Heart left ventricle (tissue), 16 donors: ENCODE results near the gene TUBB8. TPM values are rescaled to one million over a fixed set of nuclear protein-coding genes. Genes with fewer than 3 reads are reported as not detected.
A peak's percentile ranks its signal among the peaks of the same experiment; 100 is the strongest.

ENCODE experiments used
- ATAC-seq, 4 donors: fragments of 200-7000 bp; cut with Tn5 transposase; one replicate each; pipeline ENCODE4 v1.9.1; 2020 to 2022; ENCODE audit warnings: moderate library complexity in 4 of 4, mild to moderate bottlenecking in 3 of 4, moderate number of reproducible peaks in 1 of 4
- DNase-seq, 5 donors: peaks; one replicate each; pipeline ENCODE4 v3.0.0-alpha.2; 2020
- H3K27ac ChIP-seq, 12 donors: fragments of 200-600 bp; sonication (generic) in 4 of 12; one replicate each; pipeline versions ENCODE4 v1.5.0 to v1.8.0; 2016 to 2022; ENCODE audit warnings: mild to moderate bottlenecking in 2 of 12
- H3K27me3 ChIP-seq, 9 donors: fragments of 200-600 bp; sonication (generic) in 2 of 9; one replicate each; pipeline versions ENCODE4 v1.5.1 to v1.8.0; 2016 to 2022; ENCODE audit warnings: mild to moderate bottlenecking in 3 of 9
- H3K36me3 ChIP-seq, 9 donors: fragments of 200-600 bp; sonication (generic) in 2 of 9; one replicate each; pipeline versions ENCODE4 v1.5.0 to v1.8.0; 2018 to 2022; ENCODE audit warnings: mild to moderate bottlenecking in 2 of 9
- H3K4me1 ChIP-seq, 12 donors: fragments of 200-600 bp; sonication (generic) in 4 of 12; one replicate each; pipeline versions ENCODE4 v1.5.0 to v1.8.0; 2016 to 2022; ENCODE audit warnings: mild to moderate bottlenecking in 3 of 12
- H3K4me3 ChIP-seq, 12 donors: fragments of 200-600 bp; sonication (generic) in 4 of 12; one replicate each; pipeline versions ENCODE4 v1.5.0 to v1.8.0; 2017 to 2022; ENCODE audit warnings: mild to moderate bottlenecking in 9 of 12, moderate library complexity in 4 of 12
- H3K9me3 ChIP-seq, 12 donors: fragments of 200-600 bp; sonication (generic) in 4 of 12; one replicate each; pipeline versions ENCODE4 v1.5.0 to v1.8.0; 2016 to 2022; ENCODE audit warnings: mild to moderate bottlenecking in 1 of 12
- POLR2A ChIP-seq, 2 donors: fragments of 450-650 bp; IDR thresholded peaks; one replicate each; pipeline ENCODE4 v1.6.1; 2017; ENCODE audit warnings: antibody characterized with exemption in 2 of 2, mild to moderate bottlenecking in 2 of 2, moderate library complexity in 2 of 2
- WGBS, 4 donors: extraction: QIAGEN DNeasy Blood & Tissue Kit in 2 of 4; methylation state at CpG; one replicate each; pipeline versions ENCODE4 v1.1.5 to v1.1.7; 2013 to 2018; 5-methylcytosine and 5-hydroxymethylcytosine counted together
- intact Hi-C, 10 donors: fragments of 100-400 bp; cut with DNase I; formaldehyde crosslinking; loops; one replicate each; pipeline versions ENCODE4 v1.11.1 to v1.14.2; 2022
- polyA plus RNA-seq, 2 donors: library from polyadenylated mRNA; stranded (reverse); fragments of 200-250 nt; gene quantifications; one replicate each; pipeline ENCODE4 v1.2.3, GENCODE V29; 2013
- total RNA-seq, 9 donors: library from RNA; depleted of rRNA in 2 of 9; stranded (reverse); fragments of >200 nt in 2 of 9; fragmentation: NEBNext Ultra II Directional in 3 of 9; extraction: Animal tissue kit (Norgen Biotek cat#: 25700) in 3 of 9; gene quantifications; one replicate each; pipeline versions ENCODE4 v1.1.0 to v1.2.4, GENCODE V29; 2016 to 2023
- TF ChIP-seq, protein P1 (sequence below), 12 donors: fragments of 200-600 bp; sonication (generic) in 4 of 12; IDR thresholded peaks; one replicate each; pipeline versions ENCODE4 v1.5.0 to v1.8.0; 2018 to 2022; ENCODE audit warnings: antibody characterized with exemption in 12 of 12, mild to moderate bottlenecking in 5 of 12
- donor health status: ischemic (EF 13 %, LVEDD 7.1; RV severe dilation, severe dysfunction).
- donor health status: healthy with polysubstance abuse.
- donor health status: DM: no; HTN: yes; CAD: no.
- donor health status: DM: no; HTN: no; CAD: no.
- donor health status: ischemic (EF 25% LVEDD 6.9; RV normal size, moderate dysfunction).
- donor health status: ischemic (EF 25% LVEDD 5.7; RV mildly dilated, moderate dysfunction).
- donor health status: healthy.
- donor health status: DM: yes; HTN: yes; CAD: no.
- donor health status: ischemic (EF 35%, LVEDD 5.7; RV mildly dilated, moderate dysfunction).
- donor health status: nonischemic (EF 11% LVEDD 7.7; RV severe dilation, severe dysfunction).
- donor health status: DM: yes; HTN: yes; CAD: no.
- donor health status: PGD.
- donor health status: ischemic (EF 29% LVEDD 5.4; RV normal size, mild dysfunction).
- donor health status: nonischemic (EF 23%, LVEDD 6.1; RV moderate dilation, normal function).

Gene TUBB8
- total and polyA plus RNA-seq, 11 donors: 0.06 TPM; not detected in 10

DNA sequence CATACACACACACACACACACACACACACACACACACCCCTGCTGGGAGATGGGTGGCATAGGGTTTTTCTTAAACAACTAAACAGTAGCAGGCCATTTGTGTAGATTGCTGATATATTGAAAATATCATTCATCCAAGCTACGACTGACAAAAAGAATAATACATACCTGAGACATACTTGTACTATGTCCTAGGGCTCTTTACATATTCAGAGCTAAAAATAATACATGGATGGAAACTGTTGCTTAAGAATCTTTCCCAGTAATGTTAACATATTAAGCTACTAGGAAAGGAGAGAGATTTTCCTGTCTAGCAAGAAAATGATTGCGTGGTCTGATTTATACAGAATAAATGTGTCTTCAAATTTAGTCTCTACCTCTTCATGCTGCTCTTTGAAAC is 40.2 kb upstream of the TUBB8 start:
- H3K4me1 ChIP-seq: no peaks in the 10 kb centered on the region
- intact Hi-C loops: no loop called here
- H3K4me3 ChIP-seq: no peak overlapping the region
- WGBS, 4 donors: 63 to 73% (median 69%) methylated on average over 2 of the region's 2 CpGs
- peaks cover 0 to 8% (median 0%) of the 10 kb centered on the region in 9 donors for H3K27me3 ChIP-seq
- peak in 1 of 4 donors; percentile 40 for ATAC-seq
- no peaks in the 10 kb centered on the region for H3K36me3 ChIP-seq
- H3K27ac ChIP-seq: no peak overlapping the region
- DNase-seq: no peak
- no peaks in the 10 kb centered on the region for H3K9me3 ChIP-seq
- no peak for TF ChIP-seq POLR2A (IDR thresholded peaks at IDR 0.05)
- TF ChIP-seq, protein P1, sequence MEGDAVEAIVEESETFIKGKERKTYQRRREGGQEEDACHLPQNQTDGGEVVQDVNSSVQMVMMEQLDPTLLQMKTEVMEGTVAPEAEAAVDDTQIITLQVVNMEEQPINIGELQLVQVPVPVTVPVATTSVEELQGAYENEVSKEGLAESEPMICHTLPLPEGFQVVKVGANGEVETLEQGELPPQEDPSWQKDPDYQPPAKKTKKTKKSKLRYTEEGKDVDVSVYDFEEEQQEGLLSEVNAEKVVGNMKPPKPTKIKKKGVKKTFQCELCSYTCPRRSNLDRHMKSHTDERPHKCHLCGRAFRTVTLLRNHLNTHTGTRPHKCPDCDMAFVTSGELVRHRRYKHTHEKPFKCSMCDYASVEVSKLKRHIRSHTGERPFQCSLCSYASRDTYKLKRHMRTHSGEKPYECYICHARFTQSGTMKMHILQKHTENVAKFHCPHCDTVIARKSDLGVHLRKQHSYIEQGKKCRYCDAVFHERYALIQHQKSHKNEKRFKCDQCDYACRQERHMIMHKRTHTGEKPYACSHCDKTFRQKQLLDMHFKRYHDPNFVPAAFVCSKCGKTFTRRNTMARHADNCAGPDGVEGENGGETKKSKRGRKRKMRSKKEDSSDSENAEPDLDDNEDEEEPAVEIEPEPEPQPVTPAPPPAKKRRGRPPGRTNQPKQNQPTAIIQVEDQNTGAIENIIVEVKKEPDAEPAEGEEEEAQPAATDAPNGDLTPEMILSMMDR (IDR thresholded peaks at IDR 0.05): no peak

DNA sequence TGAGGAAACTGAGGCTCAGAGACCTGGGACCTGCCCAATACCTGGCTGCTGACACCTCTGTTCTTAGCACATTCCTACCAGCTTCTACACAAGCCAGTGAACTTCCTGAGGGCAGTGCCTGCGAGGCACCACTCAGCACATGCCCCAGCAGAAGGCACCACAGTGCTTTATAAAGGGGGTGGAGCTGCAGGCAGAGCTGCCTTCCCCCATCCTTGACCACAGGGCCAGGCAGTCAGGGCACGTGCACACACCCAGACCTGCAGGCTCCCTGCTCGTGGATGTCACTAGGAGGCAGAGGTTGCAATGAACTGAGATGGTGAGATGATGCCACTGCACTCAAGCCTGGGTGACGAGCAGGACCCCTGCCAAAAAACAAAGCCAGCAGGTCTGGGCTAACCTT is 39.2 kb upstream of the TUBB8 start:
- DNase-seq: no peak
- Histone ChIP-seq H3K36me3 (no peaks in the 10 kb centered on the region), H3K4me1 (no peaks in the 10 kb centered on the region), H3K27ac (no peak overlapping the region), H3K9me3 (no peaks in the 10 kb centered on the region), H3K27me3 (peaks cover 0 to 8% (median 0%) of the 10 kb centered on the region in 9 donors), H3K4me3 (no peak overlapping the region)
- no peak for ATAC-seq
- no peak for TF ChIP-seq POLR2A (IDR thresholded peaks at IDR 0.05)
- TF ChIP-seq, protein P1 (IDR thresholded peaks at IDR 0.05): no peak
- intact Hi-C loops: no loop called here
- 65 to 72% (median 67%) methylated on average over 4 of the region's 4 CpGs for whole genome bisulfite sequencing, 4 donors

DNA sequence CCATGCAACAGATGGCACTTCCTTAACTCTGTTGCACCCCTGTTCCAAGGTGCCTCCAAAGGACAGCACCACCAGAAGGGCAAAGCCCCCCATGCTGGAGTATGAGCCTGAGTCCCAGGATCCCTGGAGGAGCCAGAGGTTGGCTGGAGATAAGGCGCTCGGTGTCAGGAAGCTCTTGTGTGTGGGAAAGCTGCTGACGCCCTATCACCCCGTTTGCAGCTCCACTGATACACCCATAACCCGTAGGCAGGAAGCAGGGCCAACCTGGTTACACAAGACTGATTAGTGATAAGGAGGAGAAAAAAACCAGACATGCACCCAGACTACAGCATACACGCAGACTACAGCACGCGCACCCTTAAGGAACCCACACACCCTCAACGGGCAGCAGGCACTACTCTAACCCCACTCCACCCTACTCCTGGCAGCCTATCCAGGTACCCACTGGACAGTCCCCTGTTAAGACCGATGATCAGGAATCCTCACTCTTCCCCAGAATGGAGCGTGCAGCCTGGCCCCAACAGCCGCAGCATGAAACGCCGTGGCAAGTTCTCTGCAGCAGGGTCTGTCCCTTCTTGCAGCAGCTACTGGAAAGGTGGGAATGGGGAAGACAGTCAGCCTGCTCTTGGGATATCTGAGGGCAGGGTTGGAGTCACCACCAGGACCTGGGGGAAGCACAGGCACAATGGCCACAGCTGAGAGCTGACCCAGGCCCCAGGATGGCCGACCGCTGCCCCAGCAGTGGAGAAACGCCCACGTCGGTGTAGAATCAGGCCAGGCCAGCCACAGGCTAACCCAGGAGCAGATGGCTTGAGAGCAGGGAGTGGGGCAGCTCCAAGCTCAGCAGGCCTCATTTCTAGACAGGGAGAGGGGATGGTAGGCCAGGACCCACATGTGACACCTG is 38.3 kb upstream of the TUBB8 start:
- no peak for ATAC-seq
- WGBS, 4 donors: 67 to 69% (median 68%) methylated on average over 17 to 19 of the region's 19 CpGs
- no peak for DNase-seq
- intact Hi-C loops: no loop called here
- peaks cover 0 to 8% (median 0%) of the 10 kb centered on the region in 9 donors for H3K27me3 ChIP-seq
- TF ChIP-seq, protein P1 (IDR thresholded peaks at IDR 0.05): no peak
- TF ChIP-seq POLR2A (IDR thresholded peaks at IDR 0.05): no peak
- H3K27ac ChIP-seq: no peak overlapping the region
- H3K9me3 ChIP-seq: no peaks in the 10 kb centered on the region
- H3K4me3 ChIP-seq: no peak overlapping the region
- H3K36me3 ChIP-seq: no peaks in the 10 kb centered on the region
- no peaks in the 10 kb centered on the region for H3K4me1 ChIP-seq

DNA sequence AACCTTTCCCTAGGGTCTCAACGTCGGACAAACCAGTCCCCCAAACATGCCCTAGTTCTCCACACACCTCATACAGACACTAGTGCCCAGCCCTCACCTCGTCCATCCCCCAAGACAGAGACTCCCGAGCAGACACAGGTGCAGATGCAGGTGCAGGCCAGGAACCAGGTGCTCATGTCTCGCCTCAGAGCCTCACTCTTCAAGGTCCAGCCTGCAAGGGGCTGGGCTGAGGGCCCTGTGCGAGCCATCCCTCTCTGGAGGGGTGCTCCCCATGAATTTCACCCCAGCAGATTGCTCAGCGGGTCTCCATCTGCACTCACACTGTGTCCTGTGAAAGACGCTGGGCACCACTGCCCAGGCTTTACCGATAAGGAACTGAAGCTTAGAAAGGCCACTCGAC is 36.9 kb upstream of the TUBB8 start:
- peaks cover 0 to 8% (median 0%) of the 10 kb centered on the region in 9 donors for H3K27me3 ChIP-seq
- 76 to 92% (median 86%) methylated on average over 5 to 10 of the region's 10 CpGs for WGBS, 4 donors

More for the DNA sequence above, 36.9 kb upstream of the TUBB8 start:
- ATAC-seq (no peak), DNase-seq (no peak)
- Histone ChIP-seq H3K9me3 (no peaks in the 10 kb centered on the region), H3K4me3 (no peak overlapping the region), H3K4me1 (no peaks in the 10 kb centered on the region), H3K27ac (no peak overlapping the region), H3K36me3 (no peaks in the 10 kb centered on the region)
- TF ChIP-seq, protein P1 (IDR thresholded peaks at IDR 0.05): no peak
- no peak for TF ChIP-seq POLR2A (IDR thresholded peaks at IDR 0.05)
- intact Hi-C loops: no loop called here
